Eye (tissue), 1 donor: ENCODE data around the gene CREG2.
A peak's percentile ranks its signal among the peaks of the same experiment; 100 is the strongest.

Source experiments
- DNase-seq: peaks from one replicate; pipeline ENCODE4 v3.0.0-alpha.2; 2015

The CREG2 gene

DNA sequence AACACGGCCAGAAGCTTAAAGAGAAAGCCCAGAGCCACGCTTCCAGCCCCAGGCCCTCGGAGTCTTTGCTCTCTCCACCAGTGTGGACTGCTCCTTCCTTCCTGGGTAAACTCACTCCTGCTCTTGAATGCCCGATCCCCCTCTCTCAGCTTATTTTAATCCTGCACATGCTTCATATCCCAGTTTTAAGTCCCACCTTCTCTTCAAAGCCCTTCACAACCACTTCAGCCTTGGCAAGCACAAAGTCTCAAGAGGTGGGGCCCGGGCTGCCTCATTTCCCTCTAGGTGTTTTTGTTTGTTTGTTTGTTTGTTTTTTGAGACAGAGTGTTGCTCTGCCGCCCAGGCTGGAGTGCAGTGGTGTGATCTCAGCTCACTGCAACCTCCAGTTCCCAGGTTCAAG, 21.6 kb upstream of the CREG2 start:
- no peak for DNase-seq

DNA sequence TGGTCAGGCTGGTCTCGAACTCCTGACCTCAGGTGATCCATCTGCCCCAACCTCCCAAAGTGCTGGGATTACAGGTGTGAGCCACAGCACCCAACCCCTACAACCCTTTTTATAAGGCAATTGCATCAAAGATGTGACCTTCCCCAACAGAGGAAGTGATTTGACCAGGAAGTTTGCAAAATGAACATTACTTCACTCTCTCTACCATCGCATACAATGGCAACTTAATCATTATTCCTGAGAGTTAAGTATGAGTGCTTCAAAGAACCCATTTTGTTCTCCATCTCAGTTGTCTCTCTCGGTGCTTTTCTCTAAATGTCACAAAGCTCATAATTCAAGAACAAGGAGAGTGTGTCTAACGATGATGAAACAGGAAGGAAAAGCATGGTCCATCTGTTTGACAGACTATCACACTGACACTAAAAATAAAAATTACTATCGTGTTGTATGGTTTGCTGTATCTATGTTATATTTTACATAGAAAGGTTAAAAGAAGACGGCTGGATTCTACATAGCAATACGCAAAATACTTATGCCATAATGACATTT, 18.1 kb upstream of the CREG2 start:
- no peak for DNase-seq

DNA sequence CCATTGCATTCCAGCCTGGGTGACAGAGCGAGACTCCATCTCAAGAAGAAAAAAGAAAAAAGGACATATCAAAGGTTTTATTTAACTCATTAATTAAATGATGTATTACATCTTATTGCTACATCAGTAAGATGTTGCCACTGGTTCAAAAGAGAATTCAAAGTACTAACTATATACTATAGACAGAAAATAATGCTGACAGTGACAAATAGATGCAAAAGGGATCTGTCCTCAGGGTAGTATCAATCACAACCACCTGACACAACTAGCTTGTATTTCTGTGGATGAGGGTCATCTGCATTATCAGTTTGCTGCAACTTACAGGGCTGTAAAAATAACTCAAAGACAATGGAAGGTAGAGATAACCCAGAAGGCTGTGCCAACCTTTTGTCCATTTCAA, 16.4 kb upstream of the CREG2 start:
- DNase-seq, result no peak

DNA sequence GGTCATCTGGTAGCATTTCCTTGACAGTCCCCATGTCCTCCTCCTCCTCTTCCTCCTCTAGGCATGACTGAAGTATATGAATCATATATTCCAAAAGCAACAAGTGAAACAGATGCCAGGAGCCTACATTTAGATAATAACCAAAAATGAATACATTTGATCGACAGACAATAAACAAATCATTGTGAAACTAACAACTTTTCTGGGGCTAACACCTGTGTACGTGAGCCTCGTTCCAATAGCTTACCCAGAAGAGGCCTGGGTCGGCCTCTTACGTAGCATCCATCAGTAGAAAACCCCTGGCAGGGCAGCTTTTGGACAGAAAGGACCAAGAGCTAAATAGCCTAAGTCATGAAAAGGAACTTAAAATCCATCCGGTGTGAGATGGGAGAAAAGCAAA, 15.3 kb upstream of the CREG2 start:
- DNase-seq, result no peak

DNA sequence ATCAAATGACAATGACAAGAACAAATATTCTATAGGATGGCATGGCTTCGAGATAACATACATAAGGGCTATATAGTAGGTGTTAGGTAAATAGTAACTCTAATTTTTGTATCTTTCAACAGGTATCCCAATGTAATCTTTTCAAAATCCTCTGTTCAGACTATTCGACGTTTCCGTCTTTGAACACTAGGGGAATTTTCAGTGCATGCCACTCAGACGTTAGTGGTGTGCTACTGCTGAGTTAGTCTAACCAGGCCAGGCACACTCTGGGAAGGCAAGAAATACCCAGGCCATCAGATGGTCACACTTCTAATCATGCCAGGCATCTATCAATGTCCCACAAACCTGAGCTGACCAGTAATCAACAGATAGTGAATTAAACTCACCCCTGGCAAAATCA, 14.6 kb upstream of the CREG2 start:
- no peak for DNase-seq

DNA sequence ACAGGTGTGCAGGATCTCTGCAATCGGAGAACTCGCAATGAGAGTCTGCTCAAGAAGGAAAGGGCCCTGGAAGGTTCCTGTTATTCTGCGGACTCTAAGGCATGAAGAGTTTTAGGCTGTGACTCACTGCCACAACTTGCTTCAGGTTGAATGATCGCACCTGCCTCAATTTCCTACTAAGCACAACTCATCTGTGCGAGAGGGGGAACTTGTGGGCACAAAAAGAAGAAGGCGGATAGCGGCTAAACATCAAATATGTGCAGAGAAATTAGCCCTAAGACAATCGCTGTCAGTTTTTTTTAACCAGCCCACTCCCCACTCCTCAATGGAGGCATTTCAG, 14.0 kb upstream of the CREG2 start:
- DNase-seq, result no peak

DNA sequence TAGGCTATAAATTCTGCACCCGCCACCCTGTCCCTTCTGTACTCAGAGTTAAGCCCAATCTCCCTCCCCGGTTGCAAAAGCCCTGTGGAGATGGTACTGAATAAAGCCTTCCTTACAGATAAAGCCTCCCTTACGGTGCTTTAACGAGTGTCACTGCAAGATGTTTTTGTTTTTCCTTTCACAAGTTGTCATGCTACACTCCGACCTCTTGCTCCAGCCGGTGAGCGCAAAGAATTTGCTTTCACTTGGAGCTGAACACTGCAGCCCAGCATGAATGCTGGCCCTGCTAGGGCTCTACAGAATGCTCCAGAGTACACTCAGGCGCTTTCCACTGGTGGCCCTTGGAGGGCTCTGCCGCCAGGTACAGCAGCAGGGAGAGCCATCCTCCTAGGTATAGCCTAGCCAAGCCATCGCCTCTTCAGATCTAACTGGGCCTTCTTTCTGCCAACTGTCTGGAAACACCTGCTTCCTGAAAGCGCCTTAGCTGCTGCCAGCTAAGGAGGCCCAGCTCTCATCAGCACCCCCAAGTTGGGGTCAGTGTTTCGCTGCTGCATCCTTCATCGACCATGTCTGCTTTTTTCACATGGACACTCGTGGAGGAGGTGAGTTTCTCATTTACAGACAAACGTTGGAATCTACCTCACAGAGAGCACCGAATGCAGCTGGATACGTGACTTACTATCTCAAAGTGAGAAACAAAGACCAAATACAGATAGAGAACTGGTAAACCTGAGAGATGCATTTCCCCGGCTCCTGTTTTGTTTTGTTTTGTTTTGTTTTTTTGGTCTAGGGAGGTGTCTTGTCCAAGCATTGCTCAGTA, 13.4 kb upstream of the CREG2 start:
- DNase-seq, result no peak

DNA sequence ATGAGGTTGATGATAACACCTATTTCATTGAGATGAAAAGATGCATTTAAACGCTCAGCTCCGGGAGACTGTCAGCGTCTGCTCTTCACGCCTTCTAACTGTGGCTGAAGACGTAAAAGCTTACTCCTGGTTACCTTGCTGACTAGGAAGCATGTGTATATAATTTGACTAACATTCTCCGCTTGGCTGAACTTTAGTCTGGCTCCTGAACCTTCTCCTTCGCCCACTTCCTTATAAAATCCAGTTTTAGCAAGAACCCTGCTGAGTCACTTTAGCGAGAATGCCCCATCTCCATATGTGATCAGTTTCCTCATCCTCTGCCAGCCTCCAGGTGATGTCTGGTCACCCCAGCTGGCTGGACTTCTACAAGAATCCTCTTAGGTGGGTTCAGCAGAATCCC, 12.7 kb upstream of the CREG2 start:
- DNase-seq, result no peak

DNA sequence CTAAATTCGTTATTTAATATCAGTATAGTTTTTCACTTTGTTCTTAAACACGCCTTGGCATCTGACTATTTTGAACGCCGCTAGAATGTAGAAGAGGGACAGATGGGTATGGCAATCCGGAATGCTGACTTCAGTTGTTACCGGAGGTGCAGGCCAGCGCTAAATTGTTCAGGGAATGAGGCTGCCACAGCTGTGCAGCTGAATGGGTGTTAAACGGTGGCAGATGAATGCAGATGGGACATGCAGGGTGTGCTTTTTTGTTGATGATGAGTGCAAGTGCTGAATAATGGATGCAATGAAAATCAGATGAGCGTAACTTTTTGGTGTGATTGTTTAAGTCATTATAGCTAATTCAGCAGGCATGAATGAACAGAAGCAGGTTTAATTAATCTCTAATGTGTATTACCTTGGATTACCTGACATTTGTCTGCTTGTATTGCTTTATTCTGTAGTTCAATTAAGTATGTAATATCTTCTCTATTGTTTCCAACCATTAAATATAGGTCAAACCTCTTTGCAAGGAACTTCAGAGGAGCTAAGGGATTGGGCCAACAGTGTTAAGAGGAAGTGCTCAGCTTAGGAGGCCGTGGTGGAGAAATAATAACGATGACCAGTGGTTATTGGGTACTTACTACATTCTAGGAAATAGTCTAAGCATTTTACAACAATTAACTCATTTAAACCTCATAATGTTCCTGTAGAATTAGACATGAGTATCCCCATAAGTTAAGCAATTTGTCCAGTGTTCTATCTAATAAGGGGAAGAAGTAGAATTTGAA, 11.9 kb upstream of the CREG2 start:
- DNase-seq, result peak; percentile 35

DNA sequence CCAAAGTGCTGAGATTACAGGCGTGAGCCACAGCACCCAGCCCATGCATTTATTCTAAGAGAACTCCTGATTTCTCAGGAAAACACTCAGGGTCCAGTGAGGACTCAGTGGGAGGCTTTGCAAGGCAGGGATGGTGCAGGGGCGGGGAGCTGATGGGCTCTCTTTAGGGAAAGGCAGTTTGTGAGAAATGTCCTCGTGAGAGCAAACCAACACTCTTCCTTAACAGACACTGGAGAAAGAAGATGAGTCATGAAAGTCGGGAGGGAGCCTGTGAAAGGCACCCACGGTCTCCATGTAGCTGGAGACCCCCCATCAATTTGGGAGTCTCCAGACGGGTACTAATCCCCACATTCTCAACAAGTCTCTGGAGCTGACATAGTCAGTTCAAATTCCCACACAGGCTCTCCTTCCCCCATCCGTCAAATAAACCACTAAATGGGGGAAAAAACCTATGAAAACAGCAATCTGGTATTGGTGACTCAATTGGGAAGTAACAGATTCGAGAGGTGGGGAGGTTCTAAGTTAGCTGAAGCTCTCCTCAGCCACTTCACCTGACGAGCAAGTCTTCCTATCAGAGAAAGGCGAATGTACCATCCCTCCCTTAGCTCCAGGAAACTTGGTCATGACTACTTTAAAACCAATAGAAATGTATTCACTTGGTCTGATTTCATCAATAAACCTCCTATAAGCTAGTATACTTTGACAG, 11.0 kb upstream of the CREG2 start:
- DNase-seq, result no peak

DNA sequence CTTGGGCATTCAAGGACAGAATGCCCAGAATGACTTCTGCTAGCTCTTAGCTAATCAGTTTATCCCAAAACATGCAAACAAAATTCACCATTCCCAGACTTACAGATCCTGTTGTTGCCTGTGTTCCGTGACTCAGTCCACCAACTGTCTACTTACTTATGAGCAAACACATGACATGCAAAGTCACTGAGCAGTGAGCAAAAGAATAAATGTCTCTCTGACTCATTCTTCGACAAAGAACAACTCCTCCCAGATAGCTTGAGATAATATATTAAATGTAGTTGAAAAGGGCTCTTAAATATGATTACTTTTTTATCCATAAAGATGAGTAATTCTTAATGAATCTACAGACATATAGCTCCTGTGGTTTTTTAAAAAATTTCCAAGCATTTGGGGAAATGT, 9.0 kb upstream of the CREG2 start:
- no peak for DNase-seq

DNA sequence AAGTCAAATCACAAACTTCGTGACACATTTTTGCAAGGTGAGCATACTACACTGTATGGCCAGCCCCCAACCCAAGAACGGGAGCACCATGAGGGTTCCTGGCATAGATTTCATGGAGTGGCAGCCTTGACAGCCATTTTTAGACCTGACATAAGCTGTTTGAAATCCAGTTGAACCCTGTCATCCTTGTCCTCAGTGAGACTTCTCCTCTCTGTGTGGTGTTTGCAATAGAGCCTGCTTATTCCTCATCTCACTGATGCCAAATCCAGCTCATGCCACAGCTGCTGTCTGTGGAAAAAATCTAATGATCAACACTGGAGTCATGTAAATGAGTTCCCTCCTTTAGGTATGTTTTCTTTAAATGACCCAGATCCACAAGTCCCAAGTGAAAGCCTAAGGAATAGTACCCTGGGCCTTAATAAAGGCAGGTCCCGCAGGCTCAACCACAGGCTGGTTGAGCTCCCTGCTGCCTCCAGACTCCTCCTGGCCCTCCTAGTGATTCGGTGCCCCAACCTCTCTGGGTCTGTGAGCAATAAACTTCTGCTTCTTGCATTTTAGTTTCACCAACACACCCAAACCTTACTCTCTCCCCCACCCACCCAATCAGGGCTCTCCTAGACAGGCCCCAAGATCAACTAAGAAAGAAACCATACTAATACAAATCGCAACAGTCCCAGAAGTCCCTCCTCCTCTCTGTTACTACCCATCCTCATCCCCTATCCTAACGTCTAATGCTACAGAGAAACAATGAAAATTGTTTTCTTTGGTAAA, 8.4 kb upstream of the CREG2 start:
- no peak for DNase-seq

DNA sequence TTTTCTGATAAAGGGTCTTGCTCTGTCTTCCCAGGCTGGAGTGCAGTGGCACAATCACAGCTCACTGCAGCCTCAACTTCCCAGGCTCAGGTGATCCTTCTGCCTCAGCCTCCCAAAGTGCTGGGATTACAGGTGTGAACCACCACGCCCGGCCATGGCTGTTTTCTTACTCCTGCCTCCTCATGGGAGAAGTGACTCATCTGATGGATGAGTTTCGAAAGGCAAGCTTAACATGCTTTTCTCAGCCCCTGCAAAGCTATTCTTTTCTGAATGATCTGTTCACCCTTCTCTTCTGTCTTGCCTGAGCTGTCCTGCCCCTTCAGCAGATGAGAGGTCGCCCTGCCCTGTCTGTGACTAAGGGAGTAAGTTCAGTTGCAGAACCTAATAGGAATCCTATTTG, 929 bp upstream of the CREG2 start:
- no peak for DNase-seq

DNA sequence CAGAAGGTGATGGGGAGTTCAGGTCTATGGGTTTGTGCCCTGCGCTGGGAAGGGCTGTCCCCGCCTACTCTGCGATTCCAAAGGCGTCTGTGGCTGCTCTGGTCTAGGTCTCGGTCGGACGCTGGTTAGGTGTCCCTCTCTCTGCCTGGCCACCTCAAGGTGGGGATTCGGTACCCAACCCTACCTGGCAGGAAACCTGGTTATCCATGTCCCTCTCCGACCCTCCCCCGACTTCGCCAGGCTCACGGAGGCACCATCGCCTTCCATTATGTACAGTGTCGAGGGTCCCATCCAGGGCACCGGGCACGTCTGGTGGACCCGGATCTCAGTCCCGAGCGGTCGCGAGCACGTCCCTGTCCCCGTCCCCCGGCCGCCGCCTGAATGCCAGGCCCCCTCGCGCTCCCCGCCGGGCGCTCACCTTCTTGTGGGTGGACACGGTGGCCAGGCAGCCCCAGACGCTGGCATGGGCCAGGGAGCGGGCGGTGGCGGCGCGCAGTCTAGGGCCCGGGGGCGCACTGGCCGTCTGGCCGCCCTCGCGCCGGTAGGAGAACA, 628 bp downstream of the CREG2 start:
- peak; percentile 46 for DNase-seq

DNA sequence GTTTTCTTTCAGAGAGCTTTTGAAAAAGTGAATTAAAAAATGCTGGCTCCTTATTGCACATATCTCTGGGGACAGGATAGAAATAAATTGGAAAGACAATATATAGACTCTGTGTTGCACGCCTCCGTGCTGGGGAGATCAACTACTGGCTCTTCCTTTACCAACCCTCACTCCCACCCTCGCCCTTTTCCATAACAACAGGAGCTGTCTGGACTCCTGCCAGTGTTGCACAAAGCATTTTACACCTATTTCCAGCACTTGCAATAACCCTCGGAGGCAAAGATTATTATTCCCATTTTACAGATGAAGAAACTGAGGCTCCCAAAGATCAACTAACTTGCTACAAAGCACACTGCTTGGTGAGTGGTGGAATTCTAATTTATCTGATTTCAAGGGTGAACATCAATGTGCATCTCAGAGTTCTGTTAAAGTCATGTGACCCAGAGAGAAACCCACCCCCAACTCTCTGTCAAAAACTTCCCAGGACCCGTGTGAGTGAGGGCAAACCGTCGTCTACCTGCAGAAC, 4.2 kb downstream of the CREG2 start:
- DNase-seq, result no peak

DNA sequence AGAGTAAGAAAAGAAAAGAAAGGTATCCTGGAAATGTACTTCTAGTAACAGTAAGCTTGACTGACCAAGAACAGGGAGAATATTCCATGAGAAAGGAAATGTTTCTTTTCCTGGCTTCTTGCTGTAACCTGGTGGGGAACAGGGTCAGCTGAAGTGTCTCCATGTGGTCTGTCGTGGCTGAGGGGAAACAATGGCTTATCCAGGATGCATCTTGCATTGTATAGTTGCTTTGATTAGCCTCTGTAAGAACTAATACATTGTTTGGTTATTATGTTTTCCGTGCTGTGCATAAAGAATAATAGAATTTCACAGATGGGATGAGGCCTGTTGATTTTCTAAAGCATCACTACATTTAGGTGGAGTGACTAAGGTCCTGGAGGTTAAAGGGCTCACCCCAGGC, 4.9 kb downstream of the CREG2 start:
- DNase-seq, result no peak

DNA sequence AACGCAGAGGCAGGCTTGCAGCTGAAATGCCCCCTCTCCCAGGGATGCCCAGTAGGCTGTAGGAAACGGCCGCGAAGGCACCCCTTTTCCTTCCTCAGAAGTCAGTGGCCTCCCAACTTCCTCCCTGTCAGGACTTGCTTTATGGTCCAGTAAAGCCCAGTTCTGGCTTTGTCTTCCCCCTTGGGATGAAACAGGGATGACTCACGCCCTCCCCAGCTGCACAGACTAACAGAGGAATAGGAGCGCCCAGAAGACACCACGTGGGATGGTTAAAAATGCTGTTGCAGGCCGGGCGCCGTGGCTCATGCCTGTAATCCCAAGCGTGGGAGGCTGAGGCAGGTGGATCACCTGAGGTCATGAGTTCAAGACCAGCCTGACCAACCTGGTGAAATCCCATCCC, 6.9 kb downstream of the CREG2 start:
- DNase-seq, result no peak

DNA sequence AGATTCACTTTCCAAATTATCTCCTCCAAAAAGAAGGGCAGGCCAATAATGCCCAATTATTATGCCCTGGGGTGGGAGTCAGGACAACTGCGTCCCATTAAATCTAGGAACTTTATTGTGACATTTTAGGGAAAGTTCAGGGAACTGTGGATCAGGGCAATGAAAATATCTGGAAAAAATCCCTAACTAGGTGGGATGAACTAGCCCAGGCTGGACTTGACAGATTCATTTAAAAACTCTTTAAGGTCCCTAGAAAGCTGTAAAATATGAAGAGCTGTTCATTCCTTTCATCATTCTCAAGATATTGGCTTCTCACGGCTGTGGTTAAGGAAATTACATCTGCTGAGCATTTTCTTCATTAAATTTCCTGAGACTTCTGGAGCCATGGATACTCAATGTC, 8.2 kb downstream of the CREG2 start:
- no peak for DNase-seq

DNA sequence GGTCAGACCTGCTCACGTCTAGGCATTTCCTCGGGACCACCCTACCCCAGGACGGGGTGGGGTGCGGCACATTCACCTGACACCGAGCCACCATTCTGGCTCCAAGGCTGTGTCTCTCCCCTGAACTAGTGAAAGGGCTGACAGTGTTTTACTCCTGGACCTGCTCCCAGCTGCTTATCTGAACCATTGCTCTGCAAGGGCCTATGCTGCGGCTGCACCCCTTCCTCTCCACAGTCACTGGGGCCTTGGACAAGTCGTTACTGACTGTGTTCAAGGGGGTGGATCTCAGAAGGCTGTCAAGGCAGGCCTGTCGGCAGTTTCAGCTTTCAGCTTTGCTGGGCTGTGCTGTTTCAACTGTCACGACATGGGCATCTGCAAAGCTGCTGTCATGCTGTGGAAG, 11.7 kb downstream of the CREG2 start:
- no peak for DNase-seq

DNA sequence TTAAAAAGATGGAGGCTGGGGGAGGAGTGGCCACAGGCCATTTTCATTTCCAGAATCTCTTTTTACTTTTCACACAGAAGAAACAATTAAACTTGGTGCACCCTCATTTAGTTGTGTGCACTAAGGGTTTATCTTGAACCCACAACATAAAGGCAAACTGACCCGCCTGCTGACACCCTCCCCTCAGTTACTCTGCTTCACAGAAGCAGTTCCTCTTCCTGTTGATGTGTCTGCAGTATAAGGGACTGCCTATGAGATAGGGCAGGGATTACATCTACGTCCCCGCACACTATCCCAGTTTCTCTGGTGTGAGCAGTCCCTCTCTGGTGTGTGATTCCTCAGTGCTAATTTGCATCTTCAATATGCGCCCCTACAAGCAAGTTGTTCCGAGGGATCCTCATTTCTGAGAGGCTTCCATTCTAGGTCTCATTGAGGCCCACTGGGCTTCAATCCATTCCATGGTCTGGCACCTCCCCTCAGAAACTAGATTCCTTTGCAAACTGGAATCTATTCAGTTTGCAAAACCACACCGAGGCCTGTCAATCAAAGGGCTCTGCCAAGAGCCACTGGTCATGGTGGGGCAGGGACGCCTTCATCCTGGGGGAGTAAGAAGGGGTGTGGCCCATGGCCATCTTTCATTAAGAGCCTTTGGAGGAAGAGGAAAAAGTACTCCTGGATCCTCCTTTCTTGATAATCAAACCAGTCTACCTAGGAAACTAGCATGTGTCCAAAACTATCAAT, 12.3 kb downstream of the CREG2 start:
- DNase-seq, result no peak

DNA sequence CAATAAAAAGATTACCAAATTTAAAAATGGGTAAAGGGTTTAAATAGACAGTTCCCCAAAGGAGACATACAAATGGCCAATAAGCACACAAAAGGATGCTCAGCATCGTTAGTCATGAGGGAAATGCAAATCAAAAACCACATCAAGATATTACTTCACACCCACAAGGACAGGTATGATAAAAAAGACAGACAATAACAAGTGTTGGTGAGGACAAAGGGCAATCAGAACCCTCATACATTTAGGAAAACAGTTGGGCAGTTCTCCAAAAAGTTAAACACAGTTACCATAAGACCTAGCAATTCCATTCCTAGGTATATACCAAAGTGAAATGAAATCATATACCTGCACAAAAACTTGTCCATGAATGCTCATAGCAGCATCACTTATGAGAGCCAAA, 14.5 kb downstream of the CREG2 start:
- no peak for DNase-seq

DNA sequence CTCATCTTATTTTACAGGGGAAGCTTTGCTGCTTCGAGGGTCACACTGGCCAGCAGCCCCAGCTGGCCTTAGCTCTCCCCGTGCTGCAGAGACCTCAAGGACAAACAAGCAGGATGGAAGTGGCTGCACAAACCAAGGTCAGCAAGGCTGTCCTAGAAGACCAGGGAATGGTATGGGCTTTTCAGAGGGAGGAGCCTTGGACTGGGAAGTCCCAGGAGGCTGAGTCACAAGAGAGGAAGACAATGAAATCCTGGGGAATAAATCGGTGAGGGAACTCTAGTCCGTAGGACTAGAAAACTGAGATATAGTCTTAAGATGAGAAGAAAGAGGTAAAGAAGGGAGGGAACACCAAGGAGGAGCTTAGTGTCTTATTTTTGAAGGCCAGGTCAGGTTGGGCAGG, 15.7 kb downstream of the CREG2 start:
- DNase-seq, result no peak
